Hepatic stellate cell (primary cell): ENCODE data around the gene TRPM3.

Experiments used
- DNase-seq: peaks from one replicate; pipeline ENCODE4 v3.0.0; 2011; ENCODE audit warnings: low spot score

Gene TRPM3

DNA sequence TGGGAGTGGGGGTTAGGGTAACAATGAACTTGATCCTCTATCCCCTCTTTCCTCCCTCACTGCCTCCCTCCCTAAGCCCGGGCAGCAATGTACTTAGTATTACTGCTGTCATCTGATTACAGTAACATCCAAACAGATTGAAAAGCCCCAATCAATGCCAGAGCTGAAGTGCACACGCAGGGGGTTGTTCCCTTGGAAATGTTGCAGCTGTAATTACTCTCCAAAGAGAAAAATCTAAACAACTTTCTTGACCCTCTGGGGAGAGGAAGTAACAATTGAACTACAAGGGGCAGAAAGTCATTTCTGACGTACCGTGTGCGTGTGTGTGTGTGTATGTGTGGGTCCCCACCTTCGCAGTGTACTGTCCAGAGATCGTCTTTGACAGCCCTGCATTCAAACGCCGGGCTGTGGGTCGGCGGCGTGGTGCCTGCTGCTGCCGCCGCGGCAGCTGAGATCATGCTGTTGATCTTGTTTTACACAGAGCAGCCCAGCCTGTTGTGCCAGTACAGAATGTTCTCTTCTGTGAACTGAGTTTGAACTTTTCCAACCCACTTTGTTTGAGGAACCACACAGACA lies 640.9 kb downstream of the TRPM3 start:
- DNase-seq: no peak

DNA sequence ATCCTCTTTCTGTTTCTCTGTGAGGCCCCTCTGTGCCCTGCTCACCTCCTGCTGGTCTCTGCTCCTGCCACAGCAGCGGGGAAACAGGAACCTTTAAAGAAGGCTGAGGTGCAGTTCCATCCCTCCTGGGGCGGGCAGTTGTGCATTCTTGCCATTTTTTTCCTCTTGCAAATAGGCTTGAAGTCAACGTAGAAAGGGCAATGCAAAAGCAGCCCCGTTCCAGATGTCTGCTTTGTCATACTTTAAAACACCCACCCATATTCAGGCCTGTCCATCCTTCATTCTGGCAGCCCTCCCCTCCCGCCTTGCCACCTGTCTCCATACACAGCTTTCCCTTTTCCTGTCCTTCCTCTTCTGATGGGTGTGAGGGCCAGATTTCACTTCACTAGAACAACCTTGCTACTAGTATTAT lies 641.5 kb downstream of the TRPM3 start:
- DNase-seq: no peak
